HG02759 (cell line): ENCODE results near the gene GINS1.
"Not testable (repeated sequence)": the region's sequence is repeated elsewhere in the genome, so short reads cannot be mapped to it uniquely, and the experiment has no call there.

ENCODE experiments used
- ATAC-seq: cut with Tn5 transposase; IDR thresholded peaks from one replicate; pipeline ENCODE4 v1.9.1; 2021; ENCODE audit warnings: mild to moderate bottlenecking, moderate library complexity; ENCODE audit not compliant: unreplicated experiment

The GINS1 gene

DNA sequence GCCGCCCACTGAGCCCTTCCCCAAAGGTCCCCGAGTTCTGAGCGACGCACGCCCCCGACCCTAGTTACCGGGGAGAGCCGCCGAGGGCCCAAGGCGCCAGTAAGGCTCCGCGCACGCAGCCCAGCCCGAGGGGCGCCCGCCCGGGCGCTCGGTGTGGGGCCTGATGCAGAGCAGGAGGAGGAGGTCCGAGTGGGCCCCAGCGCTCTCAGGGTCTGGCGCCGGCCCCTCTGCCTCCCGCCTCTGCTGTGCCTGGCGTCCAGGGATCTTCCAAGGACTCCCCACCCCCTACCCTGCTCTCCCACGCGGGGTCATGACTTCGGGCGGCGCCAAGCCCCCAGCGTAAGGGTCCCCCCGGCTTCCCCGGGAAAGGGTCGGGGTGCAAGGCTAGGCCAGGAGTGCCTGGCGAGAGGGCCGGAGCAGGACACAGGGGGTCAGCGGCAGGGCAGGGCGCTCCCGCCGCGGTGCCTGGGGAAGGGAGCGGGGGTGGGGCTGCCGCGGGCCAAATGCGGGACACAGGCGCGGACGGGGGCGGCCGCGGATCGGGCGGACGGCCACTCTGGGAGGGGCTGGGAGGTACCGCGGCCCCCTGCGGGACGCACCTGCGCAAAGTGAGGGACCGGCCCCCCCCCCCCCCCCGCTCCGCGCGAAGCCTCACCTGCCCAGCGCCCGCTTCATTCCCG lies 17.5 kb upstream of the GINS1 start:
- ATAC-seq: peak; percentile 33

GRCh38 chr20:25390538-25391528 lies 16.6 kb upstream of the GINS1 start, which contains the start of gene ABHD12:
Gene ABHD12, minus strand, starts transcription at chr20:25390835. Its CDS starts 132 bp downstream, at chr20:25390703.
- peak; percentile 91 for ATAC-seq

GRCh38 chr20:25394276-25394675 lies 13.2 kb upstream of the GINS1 start:
- ATAC-seq: no peak

- no peak for ATAC-seq
These were observed 12.5 kb upstream of the GINS1 start for GRCh38 chr20:25394996-25395395.

GRCh38 chr20:25397096-25397495 lies 10.4 kb upstream of the GINS1 start:
- ATAC-seq: no peak

DNA sequence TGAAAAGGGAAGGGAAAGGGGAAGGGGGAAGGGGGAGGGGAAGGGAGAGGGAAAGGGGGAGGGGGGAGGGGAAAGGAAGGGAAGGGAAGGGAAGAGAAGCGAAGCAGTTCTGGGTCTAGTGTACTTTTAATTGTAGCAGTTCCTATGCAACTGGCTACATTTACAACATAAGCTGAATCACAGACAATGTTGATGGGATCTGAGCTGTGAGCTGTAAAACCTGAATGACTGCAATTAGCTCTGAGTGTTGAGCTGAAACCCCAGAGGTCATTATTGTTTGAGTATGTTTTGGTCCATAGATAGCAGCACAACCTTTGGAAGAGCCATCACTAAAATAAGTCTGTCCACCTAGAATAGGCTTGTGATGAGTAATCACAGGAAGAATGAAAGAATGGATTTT lies 9.7 kb upstream of the GINS1 start:
- no peak for ATAC-seq

DNA sequence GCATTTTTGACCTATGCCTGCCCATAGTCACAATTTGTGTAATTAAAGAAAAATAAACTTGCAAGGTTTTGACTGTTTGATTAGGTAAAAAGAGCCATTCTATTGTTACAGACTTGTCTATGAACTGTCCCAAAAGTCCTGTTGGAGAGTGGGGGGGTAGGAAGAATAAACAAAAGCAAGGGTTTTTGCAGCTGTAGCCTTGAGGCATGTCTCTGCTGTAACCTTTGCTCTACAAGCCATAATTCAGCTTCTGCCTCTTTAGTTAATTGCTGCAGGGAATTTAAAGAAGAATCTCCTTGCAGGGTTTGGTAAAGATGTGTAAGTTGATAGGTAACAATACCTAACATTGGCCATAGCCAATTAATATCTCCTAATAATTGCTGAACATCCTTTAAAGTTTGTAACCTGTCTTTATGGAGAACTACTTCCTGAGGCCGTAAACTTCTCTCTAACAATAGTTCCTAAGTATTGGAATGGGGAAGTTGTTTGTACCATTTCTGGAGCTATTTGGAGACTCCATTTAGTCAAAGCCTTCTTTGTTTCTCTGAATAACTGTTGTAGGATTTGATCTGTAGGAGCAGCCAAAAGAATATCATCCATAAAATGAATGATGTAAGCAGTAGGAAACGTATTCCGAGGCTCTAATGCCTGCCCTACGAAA lies 9.0 kb upstream of the GINS1 start:
- no peak for ATAC-seq

- ATAC-seq: no peak
These were observed 8.4 kb upstream of the GINS1 start for GRCh38 chr20:25399037-25399430.

- not testable (repeated sequence) for ATAC-seq
These were observed 7.2 kb upstream of the GINS1 start for GRCh38 chr20:25400291-25400732.

GRCh38 chr20:25402583-25402982 lies 4.9 kb upstream of the GINS1 start:
- no peak for ATAC-seq

GRCh38 chr20:25408170-25408547 lies 686 bp downstream of the GINS1 start:
- ATAC-seq: no peak

GRCh38 chr20:25408890-25409289 lies 1.4 kb downstream of the GINS1 start:
- ATAC-seq: no peak

DNA sequence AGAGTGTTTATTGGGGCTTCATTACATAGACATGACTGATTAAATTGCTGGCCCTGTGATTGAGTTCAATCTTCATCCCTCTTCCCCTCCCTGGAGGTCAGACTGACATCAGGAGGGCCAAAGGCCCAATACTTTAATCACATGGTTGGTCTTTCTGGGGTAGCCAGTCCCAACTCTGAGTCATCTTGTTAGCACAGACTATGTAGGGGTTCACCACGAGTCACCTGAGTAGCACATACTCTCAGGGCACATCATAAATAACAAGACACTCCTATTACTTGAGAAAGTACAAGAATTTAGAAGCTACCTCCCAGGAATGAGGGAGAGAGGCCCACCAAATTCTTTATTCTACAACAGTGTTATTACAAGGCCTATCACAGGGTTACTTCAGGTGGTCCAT lies 11.3 kb downstream of the GINS1 start:
- peak; percentile 70 for ATAC-seq

DNA sequence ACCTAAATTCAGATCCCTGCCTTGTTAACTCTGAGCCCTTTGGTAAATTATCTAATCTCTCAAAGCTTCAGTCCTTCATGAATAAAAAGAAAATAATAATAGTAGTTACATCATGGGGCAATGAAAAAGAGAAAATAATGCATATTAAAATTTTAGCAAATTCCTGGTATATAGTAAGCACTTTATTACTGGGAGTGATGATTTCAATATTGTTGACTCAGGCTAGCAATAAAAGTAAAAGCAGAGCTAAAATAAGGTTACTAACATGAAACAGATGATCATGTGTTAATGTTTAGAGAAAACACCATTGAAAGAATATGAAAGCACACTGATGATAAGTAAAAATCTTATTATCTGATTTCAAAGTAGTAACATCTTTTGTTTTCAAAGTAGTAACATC lies 13.6 kb downstream of the GINS1 start:
- ATAC-seq: no peak

DNA sequence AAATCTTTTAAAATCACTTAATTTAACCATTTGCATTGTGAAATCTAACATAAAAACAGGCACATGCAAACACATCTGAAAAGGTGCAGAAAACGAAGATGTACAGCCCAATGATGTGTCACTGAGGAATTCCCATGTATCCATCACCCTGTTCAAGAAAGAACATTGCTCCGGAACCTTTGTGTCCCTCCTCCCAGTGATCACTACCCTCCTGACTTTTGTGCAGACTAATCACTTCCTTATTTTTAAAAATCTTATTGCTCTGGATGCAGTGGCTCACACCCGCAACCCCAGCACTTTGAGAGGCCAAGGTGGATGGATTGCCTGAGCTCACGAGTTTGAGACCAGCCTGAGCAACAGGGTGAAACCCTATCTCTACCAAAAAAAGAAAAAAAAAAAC lies 14.6 kb downstream of the GINS1 start:
- ATAC-seq: no peak

DNA sequence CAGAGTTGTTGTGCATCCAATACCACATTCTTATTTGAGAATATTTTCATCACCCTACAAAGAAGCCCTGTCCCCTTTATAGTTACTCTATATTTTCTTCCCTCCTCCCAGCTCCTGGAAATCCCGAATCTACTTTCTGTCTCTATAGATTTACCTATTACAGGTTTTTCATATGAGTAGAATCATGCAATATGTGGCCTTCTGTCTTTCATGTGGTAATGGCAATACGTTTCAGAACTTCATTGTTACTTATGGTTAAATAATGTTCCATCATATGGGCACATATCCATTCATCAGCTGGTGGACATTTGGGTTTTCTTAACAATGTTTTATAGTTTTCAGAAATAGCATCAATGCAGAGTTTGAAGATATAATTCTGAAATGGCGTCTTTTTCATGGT lies 17.1 kb downstream of the GINS1 start:
- ATAC-seq: no peak

- no peak for ATAC-seq
These were observed 29.7 kb downstream of the GINS1 start for GRCh38 chr20:25437153-25437581.

GRCh38 chr20:25439328-25439727 lies 31.9 kb downstream of the GINS1 start:
- no peak for ATAC-seq

- no peak for ATAC-seq
These were observed 37.1 kb downstream of the GINS1 start for GRCh38 chr20:25444556-25444955.

DNA sequence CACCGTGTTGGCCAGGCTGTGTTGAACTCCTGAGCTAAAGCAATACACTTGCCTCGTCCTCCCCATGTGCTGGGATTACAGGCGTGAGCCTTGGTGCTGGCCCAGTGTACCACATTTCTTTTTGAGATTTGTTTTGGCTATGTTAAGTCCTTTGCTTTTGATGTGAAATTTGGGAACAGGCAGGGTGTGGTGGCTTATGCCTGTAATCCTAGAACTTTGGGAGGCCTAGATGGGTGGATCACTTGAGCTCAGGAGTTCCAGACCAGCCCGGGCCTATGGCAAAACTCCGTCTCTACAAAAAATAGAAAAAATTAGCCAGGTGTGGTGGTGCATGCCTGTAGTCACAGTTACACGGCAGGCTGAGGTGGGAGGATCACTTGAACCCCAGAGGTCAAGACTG lies 40.2 kb downstream of the GINS1 start:
- ATAC-seq: no peak

GRCh38 chr20:25452333-25452732 lies 44.9 kb downstream of the GINS1 start:
- no peak for ATAC-seq
